Ovary (tissue), 3 donors: ENCODE measurements around the gene SNCAIP.

Experiments used
- EP300 ChIP-seq: sonication (generic); formaldehyde crosslinking; IDR thresholded peaks from one replicate; pipeline ENCODE4 v1.6.1; 2017; ENCODE audit warnings: antibody characterized with exemption
- TF ChIP-seq, protein P1 (sequence below), 3 donors: fragments of 450-650 bp in 2 of 3; fragments of 200-600 bp in 1 of 3; IDR thresholded peaks; one replicate each; pipeline versions ENCODE4 v1.5.1 to v1.8.0; 2016 to 2022; ENCODE audit warnings: antibody characterized with exemption in 3 of 3, mild to moderate bottlenecking in 1 of 3
- donor health status: DM: no; HTN: no; CAD: no.

DNA sequence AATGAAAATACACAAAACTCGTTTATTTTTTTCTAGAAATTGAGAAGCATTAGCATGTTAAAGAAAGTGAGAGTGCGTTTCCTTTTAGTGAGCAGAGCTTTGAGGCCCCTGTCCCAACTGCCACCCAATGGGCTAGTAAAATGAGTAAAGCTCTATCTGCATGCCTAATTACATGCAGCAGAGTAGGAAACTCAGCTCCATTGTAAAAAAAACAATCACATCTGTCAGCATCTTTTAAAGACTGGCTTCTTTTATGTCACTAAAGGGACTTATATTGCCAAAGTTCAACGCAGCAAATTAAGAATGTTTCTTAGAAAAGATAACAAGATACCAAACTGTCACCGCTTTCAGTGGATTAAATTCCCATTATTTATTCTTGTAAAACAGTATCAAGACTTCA is 154.0 kb downstream of the SNCAIP start:
- TF ChIP-seq, protein P1, sequence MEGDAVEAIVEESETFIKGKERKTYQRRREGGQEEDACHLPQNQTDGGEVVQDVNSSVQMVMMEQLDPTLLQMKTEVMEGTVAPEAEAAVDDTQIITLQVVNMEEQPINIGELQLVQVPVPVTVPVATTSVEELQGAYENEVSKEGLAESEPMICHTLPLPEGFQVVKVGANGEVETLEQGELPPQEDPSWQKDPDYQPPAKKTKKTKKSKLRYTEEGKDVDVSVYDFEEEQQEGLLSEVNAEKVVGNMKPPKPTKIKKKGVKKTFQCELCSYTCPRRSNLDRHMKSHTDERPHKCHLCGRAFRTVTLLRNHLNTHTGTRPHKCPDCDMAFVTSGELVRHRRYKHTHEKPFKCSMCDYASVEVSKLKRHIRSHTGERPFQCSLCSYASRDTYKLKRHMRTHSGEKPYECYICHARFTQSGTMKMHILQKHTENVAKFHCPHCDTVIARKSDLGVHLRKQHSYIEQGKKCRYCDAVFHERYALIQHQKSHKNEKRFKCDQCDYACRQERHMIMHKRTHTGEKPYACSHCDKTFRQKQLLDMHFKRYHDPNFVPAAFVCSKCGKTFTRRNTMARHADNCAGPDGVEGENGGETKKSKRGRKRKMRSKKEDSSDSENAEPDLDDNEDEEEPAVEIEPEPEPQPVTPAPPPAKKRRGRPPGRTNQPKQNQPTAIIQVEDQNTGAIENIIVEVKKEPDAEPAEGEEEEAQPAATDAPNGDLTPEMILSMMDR (IDR thresholded peaks at IDR 0.05) = no peak
- no peak for TF ChIP-seq EP300
